Activated naive CD4-positive, alpha-beta T cell treated with anti-CD3 and anti-CD28 coated beads for 36 hours (primary cell): Measurements from ENCODE around the gene KRTAP4-4. TPM values are rescaled to one million over a fixed set of nuclear protein-coding genes. Genes with fewer than 3 reads are reported as not detected.
"Not testable (repeated sequence)": the region's sequence is repeated elsewhere in the genome, so short reads cannot be mapped to it uniquely, and the experiment has no call there.

Source experiments
- CTCF ChIA-PET: fragments of 350-600 bp; sonication (Branson Sonifier 250); formaldehyde crosslinking; loops from one replicate; lab custom pipeline; 2021; ENCODE audit warnings: antibody characterized with exemption; lab: Charles Lee
- DNase-seq: peaks from one replicate; pipeline ENCODE4 v3.0.0-alpha.2; 2020
- H3K27ac Mint-ChIP-seq: one replicate; pipeline ENCODE4 v1.8.0; 2021; ENCODE audit warnings: mild to moderate bottlenecking, mixed read lengths
- H3K27me3 Mint-ChIP-seq: one replicate; pipeline ENCODE4 v1.8.0; 2021; ENCODE audit warnings: low read depth, mixed read lengths
- H3K36me3 Mint-ChIP-seq: one replicate; pipeline ENCODE4 v1.8.0; 2021; ENCODE audit warnings: low read depth, mixed read lengths
- H3K4me1 Mint-ChIP-seq: one replicate; pipeline ENCODE4 v1.8.0; 2021; ENCODE audit warnings: low read depth, mixed read lengths
- H3K4me3 Mint-ChIP-seq: one replicate; pipeline ENCODE4 v1.8.0; 2021; ENCODE audit warnings: mild to moderate bottlenecking, moderate library complexity, mixed read lengths
- H3K9me3 Mint-ChIP-seq: one replicate; pipeline ENCODE4 v1.8.0; 2021; ENCODE audit warnings: mixed read lengths
- intact Hi-C: fragments of 100-400 bp; cut with micrococcal nuclease; formaldehyde crosslinking; loops from one replicate; pipeline ENCODE4 v1.15.1; 2023
- total RNA-seq, 2 experiments: library from RNA; stranded (reverse); gene quantifications; one replicate each; pipeline ENCODE4 v1.2.3, GENCODE V29; 2021

The KRTAP4-4 gene
- total RNA-seq = not detected

GRCh38 chr17:41160648-41161047 is at the start of gene KRTAP4-4:
KRTAP4-4 (minus strand) TSS chr17:41160748; CDS start chr17:41160691, 57 bp downstream.
- Mint-ChIP-seq H3K4me1 (no peaks in the 10 kb centered on the region), H3K4me3 (no peak within 1 kb of the TSS), H3K27ac (no peak within 1 kb of the TSS), H3K9me3 (no peaks in the 10 kb centered on the region), H3K27me3 (peaks cover 1% of the 10 kb centered on the region), H3K36me3 (no peaks in the 10 kb centered on the region)
- no peak for DNase-seq
- intact Hi-C loops = no loop called here
- CTCF ChIA-PET = interaction anchor here (0.5 to 0.7 kb wide), 3 partner anchors 211 to 336 kb away, joined by 4 to 5 read pairs (median 4); no protein-coding TSS in a partner anchor

DNA sequence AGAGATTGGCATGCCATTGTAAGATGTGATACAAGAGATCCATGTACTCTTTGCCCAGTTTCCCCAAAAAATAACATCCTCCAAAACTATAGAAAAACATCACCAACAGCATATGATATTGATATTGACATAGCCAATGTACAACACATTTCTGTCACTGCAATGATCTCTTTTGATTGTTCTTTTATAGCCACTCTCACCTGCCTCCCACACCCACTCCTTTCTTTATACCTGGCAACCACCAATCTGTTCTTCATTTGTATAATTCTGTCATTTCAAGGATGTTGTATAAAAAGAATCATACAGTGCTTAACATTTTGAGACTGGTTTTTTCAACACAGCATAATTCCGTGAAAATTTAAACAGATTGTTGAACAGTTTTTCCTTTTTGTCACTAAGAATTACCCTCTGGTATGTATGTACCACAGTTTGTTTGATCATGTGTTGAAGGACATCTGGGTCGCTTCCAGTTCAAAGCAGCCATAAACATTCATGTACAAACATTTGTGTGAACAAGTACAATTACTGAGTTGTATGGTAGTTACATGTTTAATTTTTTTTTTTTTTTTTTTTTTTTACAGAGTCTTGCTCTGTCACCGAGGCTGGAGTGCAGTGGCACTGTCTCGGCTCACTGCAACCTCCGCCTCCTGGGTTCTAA is 39.0 kb upstream of the KRTAP4-4 start:
- H3K9me3 Mint-ChIP-seq = peaks cover 5% of the 10 kb centered on the region
- CTCF ChIA-PET = interaction anchor here (0.6 kb wide), 1 partner anchor 238 kb away, joined by 5 read pairs; no protein-coding TSS in a partner anchor
- no peak overlapping the region for H3K4me3 Mint-ChIP-seq
- H3K4me1 Mint-ChIP-seq = no peaks in the 10 kb centered on the region
- intact Hi-C loops = no loop called here
- H3K36me3 Mint-ChIP-seq = no peaks in the 10 kb centered on the region
- H3K27ac Mint-ChIP-seq = no peak overlapping the region
- H3K27me3 Mint-ChIP-seq = no peaks in the 10 kb centered on the region
- no peak for DNase-seq

- H3K4me1 Mint-ChIP-seq = no peaks in the 10 kb centered on the region
- CTCF ChIA-PET = no interaction called here
- no peaks in the 10 kb centered on the region for H3K36me3 Mint-ChIP-seq
- no peak for DNase-seq
- intact Hi-C loops = no loop called here
- H3K27me3 Mint-ChIP-seq = no peaks in the 10 kb centered on the region
- no peak overlapping the region for H3K27ac Mint-ChIP-seq
- peaks cover 7% of the 10 kb centered on the region for H3K9me3 Mint-ChIP-seq
- H3K4me3 Mint-ChIP-seq = no peak overlapping the region
These were observed 35.5 kb upstream of the KRTAP4-4 start for GRCh38 chr17:41196068-41196467.

DNA sequence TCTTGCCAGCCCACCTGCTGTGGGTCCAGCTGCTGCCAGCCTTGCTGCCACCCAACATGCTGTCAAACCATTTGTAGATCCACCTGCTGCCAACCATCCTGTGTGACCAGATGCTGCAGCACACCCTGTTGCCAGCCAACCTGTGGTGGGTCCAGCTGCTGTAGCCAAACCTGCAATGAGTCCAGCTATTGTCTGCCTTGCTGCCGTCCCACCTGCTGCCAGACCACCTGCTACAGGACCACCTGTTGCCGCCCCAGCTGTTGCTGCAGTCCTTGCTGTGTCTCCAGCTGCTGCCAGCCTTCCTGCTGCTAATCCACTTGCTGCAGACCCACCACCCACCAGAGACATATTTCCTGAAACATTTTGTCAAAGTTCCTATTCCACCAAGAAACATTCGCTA is 29.8 kb upstream of the KRTAP4-4 start:
- Mint-ChIP-seq H3K27me3 (no peaks in the 10 kb centered on the region), H3K4me3 (no peak overlapping the region), H3K27ac (no peak overlapping the region), H3K36me3 (no peaks in the 10 kb centered on the region), H3K4me1 (no peaks in the 10 kb centered on the region), H3K9me3 (peaks cover 2% of the 10 kb centered on the region)
- CTCF ChIA-PET = interaction anchor here (1.1 kb wide), 1 partner anchor 445 kb away, joined by 4 read pairs; no protein-coding TSS in a partner anchor
- intact Hi-C loops = no loop called here
- DNase-seq = no peak

GRCh38 chr17:41189837-41190318 is 29.3 kb upstream of the KRTAP4-4 start, which contains the start of gene KRTAP9-1:
KRTAP9-1 (plus strand) TSS chr17:41189887; CDS start chr17:41189887, 0 bp downstream.
- H3K27ac Mint-ChIP-seq, H3K36me3 Mint-ChIP-seq, H3K4me3 Mint-ChIP-seq, DNase-seq, intact Hi-C loops, H3K27me3 Mint-ChIP-seq, H3K9me3 Mint-ChIP-seq, H3K4me1 Mint-ChIP-seq: not testable (repeated sequence)
- CTCF ChIA-PET = interaction anchor here (1.1 kb wide), 1 partner anchor 444 kb away, joined by 4 read pairs; no protein-coding TSS in a partner anchor

- intact Hi-C loops = no loop called here
- Mint-ChIP-seq H3K9me3 (no peaks in the 10 kb centered on the region), H3K4me1 (no peaks in the 10 kb centered on the region), H3K36me3 (no peaks in the 10 kb centered on the region), H3K4me3 (no peak overlapping the region), H3K27ac (no peak overlapping the region), H3K27me3 (peaks cover 3% of the 10 kb centered on the region)
- CTCF ChIA-PET = no interaction called here
- no peak for DNase-seq
These were observed 26.3 kb upstream of the KRTAP4-4 start for GRCh38 chr17:41186872-41187271.

GRCh38 chr17:41185001-41185400 is 24.5 kb upstream of the KRTAP4-4 start:
- CTCF ChIA-PET = interaction anchor here (0.6 kb wide), 1 partner anchor 223 kb away, joined by 3 read pairs; no protein-coding TSS in a partner anchor
- Mint-ChIP-seq H3K9me3 (no peaks in the 10 kb centered on the region), H3K27me3 (peaks cover 3% of the 10 kb centered on the region), H3K4me3 (no peak overlapping the region), H3K36me3 (no peaks in the 10 kb centered on the region), H3K27ac (no peak overlapping the region), H3K4me1 (no peaks in the 10 kb centered on the region)
- no peak for DNase-seq
- intact Hi-C loops = no loop called here

- Mint-ChIP-seq H3K9me3 (no peaks in the 10 kb centered on the region), H3K36me3 (no peaks in the 10 kb centered on the region), H3K27ac (no peak within 1 kb of the TSS), H3K27me3 (peaks cover 3% of the 10 kb centered on the region), H3K4me3 (no peak within 1 kb of the TSS), H3K4me1 (no peaks in the 10 kb centered on the region)
- CTCF ChIA-PET = interaction anchor here (0.6 kb wide), 1 partner anchor 223 kb away, joined by 3 read pairs; no protein-coding TSS in a partner anchor
- DNase-seq = no peak
- intact Hi-C loops = no loop called here
These were observed 24.0 kb upstream of the KRTAP4-4 start, which contains the start of gene KRTAP4-1 for GRCh38 chr17:41184480-41184961. KRTAP4-1 (minus strand) TSS chr17:41184911; CDS start chr17:41184854, 57 bp downstream.

DNA sequence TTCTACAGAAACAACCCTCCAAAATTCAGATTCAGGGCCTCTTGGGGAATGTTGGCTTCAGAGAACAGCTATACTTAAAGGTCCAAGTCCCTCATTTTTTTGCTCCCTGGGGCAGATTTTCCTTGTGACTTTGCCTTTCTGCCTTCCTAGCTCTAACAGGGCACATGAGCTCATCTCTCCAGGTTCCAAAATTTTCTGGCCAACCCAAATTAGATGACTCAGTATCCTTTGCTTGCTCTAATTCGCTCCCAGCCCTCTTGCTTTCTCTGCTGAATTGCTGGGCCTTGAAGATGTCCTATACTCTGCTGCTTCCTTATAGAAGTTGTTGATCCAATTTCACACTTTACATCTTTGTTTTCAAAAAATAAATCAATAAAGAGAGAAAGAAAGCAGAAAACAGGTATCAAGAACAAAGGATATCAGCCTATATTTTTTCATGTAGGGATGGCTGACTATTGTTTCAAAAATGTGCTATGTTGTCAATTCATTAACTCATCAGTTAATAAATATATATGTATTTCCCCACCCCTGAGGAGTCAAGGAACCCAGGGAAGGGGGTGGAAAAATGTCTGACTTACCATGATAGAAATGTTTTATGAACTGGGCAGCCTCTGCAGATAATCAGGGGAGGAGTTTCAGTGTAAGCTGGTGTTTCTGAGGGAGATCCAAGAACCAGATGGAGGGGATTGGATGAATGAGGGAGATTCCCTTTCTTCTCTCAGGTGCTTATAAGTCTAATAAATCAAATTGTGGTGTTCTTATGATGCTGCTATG is 18.5 kb upstream of the KRTAP4-4 start:
- Mint-ChIP-seq H3K4me1 (no peaks in the 10 kb centered on the region), H3K9me3 (no peaks in the 10 kb centered on the region), H3K36me3 (no peaks in the 10 kb centered on the region), H3K27ac (no peak overlapping the region), H3K4me3 (no peak overlapping the region), H3K27me3 (no peaks in the 10 kb centered on the region)
- intact Hi-C loops = no loop called here
- no peak for DNase-seq
- CTCF ChIA-PET = interaction anchor here (0.6 kb wide), 1 partner anchor 107 kb away, joined by 3 read pairs; no protein-coding TSS in a partner anchor

DNA sequence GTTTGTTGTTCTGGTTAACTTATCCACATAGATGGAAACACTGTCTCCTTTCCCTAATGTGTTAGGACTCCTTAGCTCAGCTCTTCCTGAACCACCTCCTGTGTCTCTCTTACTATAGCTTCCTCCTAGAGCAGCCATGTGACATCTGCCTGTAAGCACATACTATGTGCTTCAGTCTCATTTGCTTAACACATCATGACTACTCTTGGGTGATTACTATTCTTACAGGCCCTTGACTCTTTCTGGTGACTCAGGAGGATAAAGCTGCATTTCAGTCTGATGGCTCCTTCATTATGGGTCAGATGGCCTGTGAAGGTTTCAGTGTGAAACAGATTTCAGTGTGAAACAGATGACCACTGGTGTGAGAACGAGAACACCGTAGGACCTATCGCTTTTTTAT is 17.8 kb upstream of the KRTAP4-4 start:
- no peak for DNase-seq
- CTCF ChIA-PET = interaction anchor here (0.6 kb wide), 1 partner anchor 108 kb away, joined by 3 read pairs; no protein-coding TSS in a partner anchor
- H3K27ac Mint-ChIP-seq = no peak overlapping the region

GRCh38 chr17:41177727-41178271 is 17.3 kb upstream of the KRTAP4-4 start, which contains the start of gene KRTAP4-2:
KRTAP4-2 (minus strand) TSS chr17:41178221; CDS start chr17:41178164, 57 bp downstream.
- intact Hi-C loops = no loop called here
- no peak within 1 kb of the TSS for H3K4me3 Mint-ChIP-seq
- no peak for DNase-seq
- no peaks in the 10 kb centered on the region for H3K36me3 Mint-ChIP-seq
- H3K4me1 Mint-ChIP-seq = no peaks in the 10 kb centered on the region
- CTCF ChIA-PET = no interaction called here
- H3K27me3 Mint-ChIP-seq = no peaks in the 10 kb centered on the region
- H3K27ac Mint-ChIP-seq = no peak within 1 kb of the TSS
- no peaks in the 10 kb centered on the region for H3K9me3 Mint-ChIP-seq

More for the DNA sequence above, 17.8 kb upstream of the KRTAP4-4 start:
- Mint-ChIP-seq H3K27me3 (no peaks in the 10 kb centered on the region), H3K4me3 (no peak overlapping the region), H3K9me3 (no peaks in the 10 kb centered on the region), H3K36me3 (no peaks in the 10 kb centered on the region), H3K4me1 (no peaks in the 10 kb centered on the region)
- intact Hi-C loops = no loop called here
